IPS DF 4.7 (cell line): ENCODE data around the gene KCNF1.
"Not testable (repeated sequence)": the region's sequence is repeated elsewhere in the genome, so short reads cannot be mapped to it uniquely, and the experiment has no call there.

Source experiments
- DNase-seq: peaks from one replicate; pipeline ENCODE4 v3.0.0-alpha.2; 2013; ENCODE audit warnings: low spot score; ENCODE audit errors: extremely low read depth

KCNF1 gene

DNA sequence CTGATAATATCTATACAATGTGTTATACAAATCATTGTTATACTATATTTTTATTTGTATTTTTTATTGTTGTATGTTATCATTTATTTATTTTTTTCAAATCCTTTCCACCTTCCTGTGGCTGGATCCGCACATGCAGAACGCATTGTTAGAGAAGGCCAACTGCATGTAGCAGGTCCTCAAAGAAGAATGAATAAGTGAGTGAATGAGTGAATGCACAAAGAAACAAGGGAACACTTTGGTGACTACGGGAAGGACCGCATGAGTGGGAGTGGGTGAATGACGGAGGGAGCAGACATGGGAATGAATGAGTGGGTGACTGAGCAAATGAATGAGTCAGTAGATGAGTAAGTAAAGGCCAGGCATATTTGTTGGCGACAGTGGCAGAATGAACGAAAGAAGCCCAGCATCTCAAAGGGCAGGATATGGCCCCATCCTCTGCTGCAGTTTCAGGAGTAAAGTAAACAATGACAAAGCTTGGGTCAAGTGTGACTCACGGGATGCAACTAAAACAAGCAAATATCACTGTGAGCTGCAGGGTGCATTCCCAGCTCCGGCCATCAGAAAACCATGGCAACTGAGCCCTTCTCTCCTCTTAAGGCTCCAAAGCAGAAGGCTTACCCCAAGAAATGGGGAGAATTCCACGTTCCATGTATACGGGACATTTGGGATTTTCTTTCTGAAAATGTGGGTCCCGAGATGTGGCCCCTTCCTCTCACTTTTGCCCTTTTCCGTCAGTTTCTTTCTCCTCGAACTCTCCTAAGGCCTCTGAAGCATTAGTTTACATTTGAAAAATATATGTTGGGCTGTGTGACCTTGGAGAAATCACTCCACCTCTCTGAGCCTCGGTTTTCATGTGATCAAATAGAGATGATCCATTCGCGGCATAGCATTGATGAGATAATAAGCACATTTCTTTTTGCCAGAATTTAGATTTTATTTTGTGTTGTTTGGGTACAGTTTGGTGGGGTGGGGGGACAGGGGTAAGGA, 24.5 kb downstream of the KCNF1 start:
- DNase-seq, result peak; percentile 68

DNA sequence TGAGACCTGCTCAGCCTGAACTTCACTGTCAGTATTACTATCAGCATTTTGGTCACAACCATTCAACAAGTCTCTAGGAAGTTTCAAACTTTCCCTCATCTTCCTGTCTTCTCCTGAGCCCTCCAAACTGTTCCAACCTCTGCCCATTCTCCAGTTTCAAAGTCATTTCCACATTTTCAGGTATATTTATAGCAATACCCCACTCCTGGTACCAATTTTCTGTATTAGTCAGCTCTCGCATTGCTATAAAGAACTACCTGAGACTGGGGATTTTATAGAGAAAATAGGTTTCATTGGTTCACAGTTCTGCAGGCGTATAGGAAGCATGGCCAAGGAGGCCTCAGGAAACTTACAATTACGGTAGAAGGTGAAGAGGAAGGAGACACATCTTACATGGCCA, 27.3 kb downstream of the KCNF1 start:
- no peak for DNase-seq

DNA sequence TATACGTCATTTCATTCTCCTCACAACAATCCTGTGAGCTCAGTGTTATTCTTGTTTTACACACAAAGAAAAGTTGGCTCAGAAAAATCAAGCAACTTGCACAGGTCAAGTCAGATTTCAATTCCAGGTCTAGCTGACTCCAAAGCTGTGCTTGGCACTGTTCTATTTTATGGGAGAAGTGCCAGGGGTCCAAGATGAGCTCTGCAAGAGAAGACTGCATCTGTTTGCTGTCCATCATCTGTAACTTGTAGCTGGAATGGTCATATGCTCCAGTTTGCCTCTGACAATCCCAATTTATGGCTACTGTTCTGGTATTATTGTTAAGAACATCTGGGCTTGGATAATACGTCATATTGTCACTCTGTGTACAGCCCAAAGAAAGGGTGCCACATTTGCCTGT, 28.9 kb downstream of the KCNF1 start:
- DNase-seq, result no peak

DNA sequence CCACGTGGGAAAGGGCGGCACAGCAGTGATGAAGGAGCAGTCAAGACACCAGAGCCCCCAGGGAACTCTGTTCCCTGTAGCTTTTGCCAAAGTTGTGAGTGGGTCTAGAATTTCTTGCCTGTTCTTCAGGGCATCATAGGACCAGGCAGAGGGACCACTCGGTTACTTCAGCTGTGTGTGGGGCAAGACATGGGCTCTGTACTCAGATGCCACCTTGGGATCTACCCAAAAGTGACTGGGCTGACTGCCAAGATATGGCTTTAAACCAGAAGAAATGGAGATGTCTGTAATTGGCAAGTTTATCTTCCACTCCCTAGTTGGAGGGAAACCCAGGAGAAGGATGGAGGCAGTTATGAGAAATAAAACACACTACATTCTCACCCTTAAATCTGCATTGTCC, 29.6 kb downstream of the KCNF1 start:
- no peak for DNase-seq

DNA sequence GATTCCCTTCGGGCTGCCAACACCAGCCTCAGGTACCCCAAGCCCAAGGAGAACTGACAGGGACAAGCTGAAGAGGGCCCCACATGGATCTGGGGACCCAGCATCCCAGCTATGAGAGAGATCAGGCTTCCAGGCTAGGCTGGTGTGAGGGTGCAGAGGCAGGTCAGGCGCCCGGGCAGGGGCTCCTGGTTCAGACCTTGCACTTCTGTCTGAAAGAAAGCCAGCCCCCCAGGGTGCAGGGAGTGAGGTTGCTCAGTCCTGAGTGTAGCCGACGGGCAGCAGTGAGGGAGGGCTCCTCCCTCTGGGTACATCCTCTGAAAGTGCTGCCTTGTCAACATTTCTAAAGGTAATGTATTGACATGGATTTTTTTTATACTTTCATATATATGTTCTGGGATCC, 33.1 kb downstream of the KCNF1 start:
- no peak for DNase-seq

DNA sequence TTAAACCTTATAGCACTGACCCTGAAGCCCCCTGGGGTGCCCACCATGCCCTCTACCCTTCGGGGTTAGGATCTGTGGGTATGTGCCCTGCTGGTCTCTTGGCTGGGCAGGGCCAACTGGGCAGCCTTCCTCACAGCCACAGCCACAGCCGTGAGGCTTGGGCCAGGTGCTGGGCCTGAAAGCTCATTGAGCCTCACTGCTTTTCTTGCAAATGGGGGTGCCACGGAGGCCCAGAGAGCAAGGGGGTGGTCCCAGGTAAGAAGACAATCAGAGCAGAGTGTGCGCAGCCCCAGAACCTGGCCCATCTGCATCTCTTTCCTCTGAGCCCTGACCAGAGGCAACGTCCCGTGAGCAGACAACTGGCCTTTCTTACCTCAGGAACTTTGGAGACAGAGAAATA, 34.7 kb downstream of the KCNF1 start:
- DNase-seq, result no peak

DNA sequence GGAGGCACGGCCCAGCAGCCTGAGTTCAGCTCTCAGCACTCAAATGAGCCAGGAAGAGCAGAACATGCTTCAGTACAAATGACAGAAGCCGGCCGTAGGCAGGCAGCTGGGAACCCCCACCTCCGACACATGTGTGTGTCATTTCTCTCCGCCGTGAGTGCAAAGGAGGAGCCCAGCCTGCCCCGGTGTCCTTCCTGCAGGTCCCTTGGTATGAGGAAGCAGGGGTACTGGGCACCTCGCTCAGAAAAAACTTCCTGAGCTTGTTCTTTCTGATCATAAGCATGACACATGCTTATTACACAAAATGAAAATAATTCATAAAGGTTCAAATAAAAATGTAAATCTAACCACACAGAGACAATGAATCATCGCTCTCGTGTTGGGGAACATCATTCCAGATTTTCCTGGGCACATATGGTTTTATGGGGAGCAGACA, 35.3 kb downstream of the KCNF1 start:
- DNase-seq, result no peak

DNA sequence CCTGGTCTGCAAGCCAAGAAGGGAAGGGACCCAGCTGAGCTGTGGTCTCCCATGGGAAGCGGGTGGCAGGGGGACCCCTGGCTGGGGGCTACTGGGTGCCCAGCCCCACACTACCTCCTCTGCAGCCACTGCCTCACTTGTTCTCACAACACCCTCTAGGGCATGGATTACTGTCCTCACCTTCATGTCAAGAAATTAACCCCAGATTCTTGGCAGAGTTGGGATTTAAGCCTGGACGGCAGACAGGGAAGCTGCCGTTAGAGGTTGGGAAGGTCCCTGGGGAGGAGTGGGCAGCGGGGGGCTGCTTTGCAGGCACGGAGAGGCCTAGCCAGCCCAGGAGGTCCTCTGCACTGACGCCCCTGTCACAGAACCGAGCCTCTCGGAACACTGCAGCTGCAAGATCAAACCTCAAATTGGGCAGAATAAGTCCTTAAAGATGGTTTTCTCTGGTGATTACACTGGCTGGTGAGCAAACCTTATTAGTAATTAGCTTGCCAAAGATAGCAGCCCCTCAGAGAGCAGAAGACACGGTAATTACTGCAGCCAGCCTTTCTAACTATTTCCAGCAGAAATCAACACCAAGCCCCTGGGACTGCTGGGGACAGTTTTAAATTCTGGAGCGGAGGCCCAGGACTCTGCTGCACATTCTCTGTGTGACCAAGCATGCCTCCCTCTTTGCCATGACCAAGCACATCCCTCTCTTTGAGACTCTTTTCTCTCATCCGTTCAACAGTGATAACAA, 35.9 kb downstream of the KCNF1 start:
- DNase-seq, result no peak

DNA sequence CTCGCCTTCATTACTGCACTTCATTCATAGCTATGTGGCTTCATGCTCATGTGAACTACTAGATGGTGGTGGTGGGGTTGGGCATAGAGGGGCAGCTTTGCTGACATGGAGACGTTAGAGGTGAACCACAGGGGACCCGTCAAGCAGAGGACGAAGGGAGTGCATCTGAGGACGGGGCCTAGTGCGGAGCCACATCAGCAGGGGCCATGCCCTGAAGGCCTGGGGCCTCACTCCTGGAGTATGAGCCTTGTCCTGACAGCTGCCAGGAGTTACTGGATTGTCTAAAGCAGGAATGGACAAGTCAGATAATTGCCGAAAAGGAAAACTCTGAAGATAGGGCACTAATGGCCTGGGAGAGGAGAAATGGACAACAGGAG, 36.4 kb downstream of the KCNF1 start:
- no peak for DNase-seq

DNA sequence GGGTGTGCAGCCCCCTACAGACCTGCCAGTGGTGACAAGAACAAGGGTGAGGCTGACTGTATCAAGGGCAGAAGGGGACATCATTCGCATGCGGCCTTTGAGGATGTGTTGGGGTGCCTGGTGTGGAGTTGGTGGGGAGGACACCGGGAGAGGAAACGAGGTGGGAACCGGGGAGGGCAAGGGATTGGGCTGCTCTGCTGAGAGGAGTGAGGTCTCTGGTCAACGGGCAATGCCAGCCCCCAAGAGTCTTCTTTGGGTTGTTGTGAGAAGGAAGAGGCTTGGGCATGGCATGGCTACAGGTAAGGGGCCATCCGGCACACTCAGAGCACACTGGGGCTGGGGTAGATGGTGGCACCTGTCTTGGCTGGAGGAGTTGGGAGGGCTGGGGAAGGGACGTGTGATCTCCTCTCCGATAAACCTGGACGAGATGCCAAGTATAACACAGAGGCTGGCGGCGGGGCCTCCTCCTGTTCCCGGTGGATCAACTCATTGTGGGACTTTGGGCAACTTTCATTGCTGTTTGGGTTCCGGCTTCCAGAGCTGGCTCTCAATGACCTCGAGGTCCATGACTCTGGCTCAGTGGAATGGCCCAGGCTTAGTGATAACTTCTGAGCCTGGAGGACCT, 37.0 kb downstream of the KCNF1 start:
- no peak for DNase-seq

DNA sequence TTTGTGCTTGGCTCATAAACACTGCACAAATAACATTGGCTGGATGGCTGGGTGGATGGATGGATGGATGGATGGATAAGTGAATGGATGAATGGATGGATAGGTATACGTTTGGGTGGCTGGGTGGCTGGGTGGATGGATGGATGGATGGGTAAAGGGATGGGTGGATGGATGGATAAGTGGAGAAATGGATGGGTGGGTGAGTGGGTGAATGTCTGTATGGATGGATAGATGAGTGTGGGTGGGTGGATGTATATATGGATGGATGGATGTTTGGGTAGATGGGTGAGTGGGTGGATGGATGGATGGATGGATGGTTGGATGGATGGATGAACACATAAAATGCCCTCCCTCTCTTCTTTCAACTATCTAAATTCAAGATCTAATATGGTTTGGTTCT, 38.1 kb downstream of the KCNF1 start:
- no peak for DNase-seq

DNA sequence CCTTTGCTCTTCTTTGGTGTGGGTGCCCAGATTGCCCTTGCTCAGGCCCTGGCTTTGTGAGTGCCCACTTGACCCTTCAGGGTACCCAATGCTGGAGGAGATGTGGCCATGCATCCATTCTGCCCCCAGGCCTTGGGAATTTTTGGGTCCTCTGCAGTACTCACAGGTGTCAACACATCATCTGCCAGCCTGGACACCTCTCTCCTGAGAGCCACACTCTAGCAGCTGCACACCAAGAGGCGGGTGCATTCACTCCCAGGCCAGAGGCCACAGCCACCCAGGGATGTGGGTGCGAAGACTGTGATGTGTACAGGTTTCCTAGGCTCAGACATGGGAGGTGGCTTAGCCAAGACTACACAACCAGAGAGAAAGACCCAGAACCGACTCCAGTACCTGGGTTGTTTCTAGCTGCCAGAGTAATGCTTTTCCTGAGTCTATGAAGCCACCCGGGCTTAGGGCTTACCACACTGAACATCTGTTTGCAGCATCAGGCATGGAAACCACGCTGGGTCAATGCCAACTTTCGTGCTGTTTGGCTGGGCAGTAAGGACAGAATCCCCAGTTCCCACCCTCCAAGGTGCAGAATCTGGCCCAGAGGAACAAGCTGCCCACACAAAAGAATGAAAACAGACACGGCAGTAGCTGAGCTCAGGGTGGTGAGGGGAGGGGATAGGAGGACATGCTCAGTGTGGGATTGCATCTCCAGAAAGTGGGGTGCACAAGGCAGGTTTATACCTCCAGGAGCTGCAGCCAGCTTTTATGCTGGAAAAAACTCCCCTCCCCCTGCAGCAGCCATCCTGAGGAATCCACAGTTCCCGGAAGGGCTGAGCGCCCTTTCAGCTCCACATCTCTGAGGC, 40.1 kb downstream of the KCNF1 start:
- no peak for DNase-seq

DNA sequence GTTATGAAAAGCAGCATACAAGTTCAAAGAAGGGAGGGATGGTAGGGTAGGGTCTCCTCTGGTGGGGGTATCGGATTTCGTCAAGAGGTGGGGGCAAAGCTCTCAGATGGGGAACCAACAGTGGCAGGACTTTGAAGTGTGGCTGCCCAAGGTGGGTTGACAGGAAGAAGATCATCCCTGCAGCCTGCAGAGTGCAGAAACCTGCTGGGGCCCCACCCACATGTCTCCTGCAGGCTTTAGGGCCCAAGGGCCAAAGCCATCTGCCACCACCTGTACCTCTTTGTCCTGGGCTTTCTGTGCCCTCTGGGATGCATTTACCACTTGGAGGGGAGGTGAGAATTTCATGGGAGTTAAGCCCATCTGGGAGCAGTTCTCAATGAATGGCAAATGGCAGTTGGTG, 42.7 kb downstream of the KCNF1 start:
- DNase-seq, result no peak

DNA sequence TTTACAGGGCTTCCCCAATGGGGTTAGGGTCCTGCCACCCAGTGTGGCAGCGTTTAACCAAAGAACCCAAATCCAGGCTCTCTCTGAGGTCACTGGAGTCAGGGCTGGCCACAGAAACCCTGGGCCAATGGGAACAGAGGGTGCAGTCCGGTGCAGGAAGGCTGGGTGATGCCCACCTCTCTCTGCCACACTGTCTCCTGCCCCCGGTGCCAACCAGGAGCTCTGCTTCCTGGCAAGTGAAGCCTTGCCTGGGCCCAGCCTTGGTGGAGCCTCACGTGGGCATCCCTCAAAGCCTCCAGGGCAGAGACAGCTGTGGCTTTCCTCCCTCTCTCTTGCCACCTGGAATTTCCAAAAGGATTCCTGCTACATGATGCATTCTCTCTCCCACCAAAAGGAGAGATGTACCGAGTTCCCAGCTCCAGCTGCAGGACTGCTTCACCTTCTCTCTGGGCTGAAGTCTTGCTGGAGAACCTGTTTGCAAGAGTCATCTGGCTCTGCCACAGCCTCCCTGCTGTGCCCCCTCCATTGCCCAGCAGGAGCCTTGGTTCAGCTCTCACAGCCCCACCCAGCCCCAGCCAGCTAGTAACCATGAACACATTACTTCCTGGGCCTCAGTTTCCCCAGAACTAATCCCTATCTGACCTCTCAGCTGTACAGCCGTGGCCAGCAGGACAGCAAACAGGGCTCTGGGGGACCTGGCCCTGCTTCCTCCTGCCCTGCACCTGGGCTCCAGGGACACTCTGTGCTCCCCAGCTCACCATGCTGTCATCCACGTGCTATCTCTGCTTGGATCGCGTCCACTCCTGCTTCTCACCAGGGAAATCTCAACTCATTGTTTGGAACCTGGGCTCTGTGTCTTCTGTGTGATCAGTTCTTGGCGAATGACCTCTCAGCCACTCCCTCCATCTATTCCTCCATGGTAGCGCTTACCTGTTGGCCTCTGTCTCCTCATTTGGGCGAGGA, 43.4 kb downstream of the KCNF1 start:
- no peak for DNase-seq

DNA sequence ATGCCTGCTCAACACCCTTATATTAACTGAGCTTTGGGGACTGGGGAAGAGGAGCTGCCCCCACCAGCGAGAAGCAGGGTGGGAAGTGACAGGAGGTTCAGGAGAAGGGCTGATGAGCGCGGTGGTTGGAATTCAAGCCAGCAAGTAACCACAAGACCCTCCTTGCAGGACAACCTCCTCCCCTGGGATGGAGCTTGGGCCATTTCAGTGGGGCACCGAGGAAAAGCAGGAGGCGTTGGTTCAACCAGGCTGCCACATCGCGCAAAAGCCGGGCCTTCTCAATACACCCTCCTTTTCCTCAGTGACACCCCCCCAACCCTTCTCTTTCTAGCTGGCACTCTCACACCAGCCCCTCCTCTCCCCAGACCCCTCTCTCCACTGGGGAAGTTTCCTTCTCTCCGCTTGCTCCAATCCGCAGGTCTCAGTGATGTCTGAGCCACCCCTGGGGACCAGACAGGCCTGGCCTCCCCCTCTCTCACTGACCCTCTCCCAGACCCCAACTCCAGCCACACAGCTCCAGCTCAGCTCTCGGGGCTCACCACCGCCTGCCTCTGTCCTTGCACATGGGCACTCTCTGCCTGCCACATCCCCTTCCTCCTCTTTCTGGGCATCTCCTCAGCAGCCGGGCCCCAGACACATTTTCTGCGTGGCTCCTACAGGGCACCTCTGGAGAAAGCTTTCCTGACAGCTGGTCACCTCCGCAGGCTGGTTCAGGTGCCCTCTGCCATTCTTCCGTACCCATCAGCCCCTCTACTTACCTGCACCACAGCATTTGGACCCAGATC, 44.5 kb downstream of the KCNF1 start:
- no peak for DNase-seq

DNA sequence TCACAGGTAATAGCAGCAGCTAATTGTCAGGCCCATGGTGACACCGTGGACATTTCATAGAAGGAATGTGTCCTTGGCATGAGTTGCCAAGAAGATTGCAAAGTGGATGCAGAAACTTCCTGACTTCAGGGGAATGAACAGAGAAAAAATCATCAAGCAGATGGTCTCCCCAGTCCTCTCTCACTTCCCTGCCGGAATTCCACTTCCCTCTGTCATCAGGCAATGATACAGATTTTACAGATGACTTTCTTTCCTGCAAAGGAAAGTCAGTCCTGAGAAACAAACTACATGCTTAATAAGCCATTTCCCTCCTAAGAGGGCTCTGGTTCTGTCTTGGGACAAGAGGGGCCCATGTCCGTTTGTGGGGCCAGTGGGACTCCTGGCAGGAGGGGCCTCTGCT, 45.7 kb downstream of the KCNF1 start:
- DNase-seq, result no peak

DNA sequence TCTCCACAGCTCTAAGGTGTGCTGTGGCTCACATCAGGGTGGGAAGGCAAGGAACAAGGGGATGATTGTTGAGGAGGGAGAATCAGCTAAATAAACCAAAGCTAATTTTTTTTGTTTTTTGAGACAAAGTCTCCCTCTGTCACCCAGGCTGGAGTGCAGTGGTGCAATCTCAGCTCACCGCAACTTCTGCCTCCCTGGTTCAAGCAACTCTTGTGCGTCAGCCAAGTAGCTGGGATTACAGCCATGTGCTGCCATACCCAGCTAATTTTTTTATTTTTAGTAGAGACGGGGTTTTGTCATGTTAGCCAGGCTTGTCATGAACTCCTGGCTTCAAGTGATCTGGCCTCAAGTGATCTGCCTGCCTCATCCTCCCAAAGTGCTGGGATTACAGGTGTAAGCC, 46.7 kb downstream of the KCNF1 start:
- not testable (repeated sequence) for DNase-seq

DNA sequence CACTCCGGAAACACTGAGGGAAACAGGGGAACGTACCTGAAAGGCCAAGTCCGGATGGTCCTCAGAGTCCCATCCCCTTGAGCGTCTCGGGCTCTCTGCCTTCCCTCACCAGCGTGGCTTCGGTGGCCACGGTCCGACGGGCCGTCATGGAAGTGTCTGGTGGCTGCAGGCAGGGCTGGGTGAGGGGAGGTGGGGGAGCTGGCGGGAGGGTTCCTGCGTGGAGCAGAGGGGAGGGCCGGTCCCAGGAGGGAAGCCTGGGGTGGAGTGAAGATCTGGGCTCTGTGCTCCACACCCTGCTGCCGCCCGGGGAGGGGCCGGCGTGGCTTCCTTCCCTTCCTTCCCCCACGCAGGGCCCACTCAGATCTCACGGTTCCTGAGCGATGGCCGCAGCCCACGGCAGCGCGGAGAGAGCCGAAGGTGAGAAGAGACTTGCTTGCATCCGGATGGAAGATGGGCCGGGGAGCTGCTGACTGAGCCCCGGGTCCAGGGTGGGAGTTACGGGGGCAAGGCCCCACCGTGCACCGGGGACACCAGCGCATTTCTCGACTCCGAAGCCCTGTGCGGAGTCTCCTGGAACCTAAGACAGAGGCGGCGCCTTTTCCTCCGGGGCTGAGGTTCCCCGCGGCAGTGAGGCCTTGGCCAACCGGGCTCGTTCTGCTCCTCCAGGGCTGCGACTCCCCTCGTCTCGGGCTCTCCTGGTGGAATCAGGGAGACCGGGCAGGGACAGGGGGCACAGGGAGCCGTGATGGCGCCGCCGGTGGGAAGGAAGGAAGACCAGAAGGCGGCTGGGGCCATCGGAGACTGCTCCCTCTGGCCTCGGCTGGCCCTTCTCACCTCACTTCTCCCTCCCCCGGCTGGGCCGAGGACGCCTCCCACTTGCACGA, 49.1 kb downstream of the KCNF1 start:
- DNase-seq, result no peak
